HepG2 (cell line): Measurements from ENCODE around the gene SNN. TPM values are rescaled to one million over a fixed set of nuclear protein-coding genes. Genes with fewer than 3 reads are reported as not detected.

Experiments used
- DPF2 ChIP-seq: sonication (generic); formaldehyde crosslinking; IDR thresholded peaks from 2 replicates; pipeline ENCODE4 v1.4.0; 2020; ENCODE audit warnings: mild to moderate bottlenecking, low read depth, missing genetic modification reagents, borderline replicate concordance
- JUN ChIP-seq: sonication (generic); formaldehyde crosslinking; IDR thresholded peaks from 2 replicates; pipeline ENCODE4 v1.4.0; 2020; ENCODE audit warnings: mild to moderate bottlenecking, missing genetic modification reagents
- MTA1 ChIP-seq: sonication (generic); formaldehyde crosslinking; IDR thresholded peaks from 2 replicates; pipeline ENCODE4 v1.4.0; 2020; ENCODE audit warnings: missing genetic modification reagents, mild to moderate bottlenecking, borderline replicate concordance
- MYC ChIP-seq: sonication (generic); formaldehyde crosslinking; IDR thresholded peaks from 2 replicates; pipeline ENCODE4 v1.9.0; 2021; ENCODE audit warnings: missing genetic modification reagents, borderline replicate concordance
- RBM22 ChIP-seq: fragments of 200-400 bp; formaldehyde crosslinking; optimal IDR thresholded peaks from 2 replicates; pipeline ENCODE3; 2017; ENCODE audit warnings: mild to moderate bottlenecking, low read length, moderate library complexity
- SETDB1 ChIP-seq: sonication (generic); formaldehyde crosslinking; IDR thresholded peaks from 2 replicates; pipeline ENCODE4 v1.5.1; 2020; ENCODE audit warnings: missing genetic modification reagents, mild to moderate bottlenecking, borderline replicate concordance
- STAG1 ChIP-seq: sonication (generic); formaldehyde crosslinking; IDR thresholded peaks from 2 replicates; pipeline ENCODE4 v1.4.0; 2020; ENCODE audit warnings: missing genetic modification reagents
- TCF7 ChIP-seq: sonication (generic); IDR thresholded peaks from 2 replicates; pipeline ENCODE4 v1.6.1; 2016; ENCODE audit warnings: antibody characterized with exemption, low read depth
- ZNF34 ChIP-seq: sonication (generic); formaldehyde crosslinking; IDR thresholded peaks from 2 replicates; pipeline ENCODE4 v1.4.0; 2020; ENCODE audit warnings: mild to moderate bottlenecking, missing genetic modification reagents, borderline replicate concordance
- ZNF577 ChIP-seq: sonication (generic); formaldehyde crosslinking; IDR thresholded peaks from 2 replicates; pipeline ENCODE4 v1.4.0; 2020; ENCODE audit warnings: mild to moderate bottlenecking, low read depth, missing genetic modification reagents, borderline replicate concordance
- ZNF772 ChIP-seq: sonication (generic); formaldehyde crosslinking; IDR thresholded peaks from 2 replicates; pipeline ENCODE4 v1.5.0; 2020; ENCODE audit warnings: mild to moderate bottlenecking, missing genetic modification reagents
- ZNF878 ChIP-seq: sonication (generic); formaldehyde crosslinking; IDR thresholded peaks from 2 replicates; pipeline ENCODE4 v1.8.1; 2023; ENCODE audit warnings: mild to moderate bottlenecking, missing genetic modification reagents, moderate library complexity
- polyA plus RNA-seq, 8 experiments: library from polyadenylated mRNA; depleted of rRNA in 3 of 8; stranded (reverse) in 7 of 8; unstranded in 1 of 8; fragments of >200 nt; fragmentation: Illumina TruSeq in 4 of 8; extraction: Trizol in 4 of 8; gene quantifications; 2 replicates each; pipeline versions ENCODE4 v1.2.1 to v1.2.3, GENCODE V29; 2011 to 2016; ENCODE audit warnings: low read depth in 4 of 8, missing spikeins in 1 of 8, mixed read lengths in 1 of 8; ENCODE audit not compliant: insufficient read depth in 1 of 8
- total RNA-seq, 5 experiments: library from RNA; depleted of rRNA; stranded (reverse); fragments of >200 nt; fragmentation: Illumina TruSeq; extraction: Trizol; gene quantifications; 2 replicates each; pipeline ENCODE4 v1.2.3, GENCODE V29; 2016; ENCODE audit warnings: low read depth in 1 of 5
- TF ChIP-seq, protein P1 (sequence below): sonication (generic); formaldehyde crosslinking; IDR thresholded peaks from 2 replicates; pipeline ENCODE4 v1.4.0; 2020; ENCODE audit warnings: mild to moderate bottlenecking, missing genetic modification reagents
- TF ChIP-seq, protein P2 (sequence below): sonication (generic); formaldehyde crosslinking; IDR thresholded peaks from 2 replicates; pipeline ENCODE4 v1.4.0; 2020; ENCODE audit warnings: missing genetic modification reagents
- TF ChIP-seq, protein P3 (sequence below): sonication (generic); formaldehyde crosslinking; conservative IDR thresholded peaks from 2 replicates; pipeline ENCODE4 v1.4.0; 2020; ENCODE audit warnings: missing genetic modification reagents

The SNN gene
- total and polyA plus RNA-seq, 2 of the 13 experiments (the other 11 are each of a cell fraction or from before 2014, with no cell fraction given): 5.2 to 8.4 TPM

DNA sequence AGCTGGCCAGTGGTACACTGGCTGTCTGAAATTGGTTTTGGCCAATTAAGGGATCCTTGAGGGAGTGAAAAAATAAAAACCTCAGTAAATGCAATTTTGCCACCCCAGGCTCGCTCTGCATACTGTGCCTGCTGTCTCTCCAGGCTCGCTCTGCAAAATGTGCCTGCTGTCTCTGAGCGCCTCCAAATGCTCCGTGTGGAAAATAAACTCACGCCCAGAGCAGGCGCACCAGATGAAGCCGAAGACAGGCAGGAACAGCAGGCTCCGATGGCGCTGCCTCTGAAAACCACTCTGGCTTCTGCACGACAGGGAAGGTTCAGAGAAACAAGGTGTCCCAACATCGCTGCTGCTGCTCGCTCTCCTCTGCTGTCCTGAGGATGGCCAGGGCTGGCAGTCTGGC is 29.1 kb downstream of the SNN start (continued):
- no peak for TF ChIP-seq ZNF878 (CRISPR knock-in tag)
- TF ChIP-seq, protein P1, sequence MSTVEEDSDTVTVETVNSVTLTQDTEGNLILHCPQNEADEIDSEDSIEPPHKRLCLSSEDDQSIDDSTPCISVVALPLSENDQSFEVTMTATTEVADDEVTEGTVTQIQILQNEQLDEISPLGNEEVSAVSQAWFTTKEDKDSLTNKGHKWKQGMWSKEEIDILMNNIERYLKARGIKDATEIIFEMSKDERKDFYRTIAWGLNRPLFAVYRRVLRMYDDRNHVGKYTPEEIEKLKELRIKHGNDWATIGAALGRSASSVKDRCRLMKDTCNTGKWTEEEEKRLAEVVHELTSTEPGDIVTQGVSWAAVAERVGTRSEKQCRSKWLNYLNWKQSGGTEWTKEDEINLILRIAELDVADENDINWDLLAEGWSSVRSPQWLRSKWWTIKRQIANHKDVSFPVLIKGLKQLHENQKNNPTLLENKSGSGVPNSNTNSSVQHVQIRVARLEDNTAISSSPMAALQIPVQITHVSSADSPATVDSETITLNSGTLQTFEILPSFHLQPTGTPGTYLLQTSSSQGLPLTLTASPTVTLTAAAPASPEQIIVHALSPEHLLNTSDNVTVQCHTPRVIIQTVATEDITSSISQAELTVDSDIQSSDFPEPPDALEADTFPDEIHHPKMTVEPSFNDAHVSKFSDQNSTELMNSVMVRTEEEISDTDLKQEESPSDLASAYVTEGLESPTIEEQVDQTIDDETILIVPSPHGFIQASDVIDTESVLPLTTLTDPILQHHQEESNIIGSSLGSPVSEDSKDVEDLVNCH (CRISPR knock-in tag): no peak
- no peak for TF ChIP-seq JUN
- no peak for TF ChIP-seq ZNF577
- TF ChIP-seq ZNF772 (CRISPR knock-in tag): 0 out of 2 replicates have a peak, but pooled peaks have one; percentile 35
- peak; percentile 37; the same call in 1 of the 2 replicates for TF ChIP-seq MTA1 (CRISPR knock-in tag)
- no peak for TF ChIP-seq TCF7
- TF ChIP-seq DPF2: no peak
- TF ChIP-seq RBM22: peak; percentile 16
- TF ChIP-seq ZNF34 (CRISPR knock-in tag): no peak
- TF ChIP-seq, protein P2, sequence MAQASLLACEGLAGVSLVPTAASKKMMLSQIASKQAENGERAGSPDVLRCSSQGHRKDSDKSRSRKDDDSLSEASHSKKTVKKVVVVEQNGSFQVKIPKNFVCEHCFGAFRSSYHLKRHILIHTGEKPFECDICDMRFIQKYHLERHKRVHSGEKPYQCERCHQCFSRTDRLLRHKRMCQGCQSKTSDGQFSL: no peak
- TF ChIP-seq SETDB1 (CRISPR knock-in tag): no peak
- TF ChIP-seq, protein P3, sequence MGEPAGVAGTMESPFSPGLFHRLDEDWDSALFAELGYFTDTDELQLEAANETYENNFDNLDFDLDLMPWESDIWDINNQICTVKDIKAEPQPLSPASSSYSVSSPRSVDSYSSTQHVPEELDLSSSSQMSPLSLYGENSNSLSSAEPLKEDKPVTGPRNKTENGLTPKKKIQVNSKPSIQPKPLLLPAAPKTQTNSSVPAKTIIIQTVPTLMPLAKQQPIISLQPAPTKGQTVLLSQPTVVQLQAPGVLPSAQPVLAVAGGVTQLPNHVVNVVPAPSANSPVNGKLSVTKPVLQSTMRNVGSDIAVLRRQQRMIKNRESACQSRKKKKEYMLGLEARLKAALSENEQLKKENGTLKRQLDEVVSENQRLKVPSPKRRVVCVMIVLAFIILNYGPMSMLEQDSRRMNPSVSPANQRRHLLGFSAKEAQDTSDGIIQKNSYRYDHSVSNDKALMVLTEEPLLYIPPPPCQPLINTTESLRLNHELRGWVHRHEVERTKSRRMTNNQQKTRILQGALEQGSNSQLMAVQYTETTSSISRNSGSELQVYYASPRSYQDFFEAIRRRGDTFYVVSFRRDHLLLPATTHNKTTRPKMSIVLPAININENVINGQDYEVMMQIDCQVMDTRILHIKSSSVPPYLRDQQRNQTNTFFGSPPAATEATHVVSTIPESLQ (CRISPR knock-in tag): no peak
- no peak for TF ChIP-seq STAG1
- TF ChIP-seq MYC (CRISPR knock-in tag): no peak
